ENCODE measurements around the gene ELP6.
"Not testable (repeated sequence)": the region's sequence is repeated elsewhere in the genome, so short reads cannot be mapped to it uniquely, and the experiment has no call there.

Gene ELP6

GRCh38 chr3:47505267-47505666, 8.2 kb downstream of the ELP6 start:
- not testable (repeated sequence) for H2BK5ac ChIP-seq (ENCODE audit: low read depth, low read length, poor library complexity); H3K14ac ChIP-seq (ENCODE audit: low read length); DNase-seq; H3K27ac ChIP-seq (ENCODE audit: low read depth, low read length); H4K91ac ChIP-seq (ENCODE audit: low read depth, low read length); H3K4me1 ChIP-seq (ENCODE audit: control insufficient read depth in 1 of 2, insufficient read depth in 2 of 2, low read length in 2 of 2); H3K4ac ChIP-seq (ENCODE audit: low read depth, low read length); H2BK120ac ChIP-seq (ENCODE audit: insufficient read depth, low read length, poor library complexity); H3K27me3 ChIP-seq (ENCODE audit: insufficient read depth, low read length); H3K4me2 ChIP-seq (ENCODE audit: low read length); H4K12ac ChIP-seq (ENCODE audit: low read depth, low read length); H3K79me2 ChIP-seq (ENCODE audit: control insufficient read depth, insufficient read depth, low read length, poor library complexity); H3K4me3 ChIP-seq (ENCODE audit: low read depth, low read length); H3K18ac ChIP-seq (ENCODE audit: low read length); H3K79me1 ChIP-seq (ENCODE audit: low read length); H3K23ac ChIP-seq (ENCODE audit: low read length); H4K8ac ChIP-seq (ENCODE audit: low read depth, low read length); H2AK5ac ChIP-seq (ENCODE audit: low read length); H2AFZ ChIP-seq (ENCODE audit: insufficient read depth, low read length, poor library complexity); H2BK12ac ChIP-seq (ENCODE audit: low read length); H3K9me3 ChIP-seq (ENCODE audit: insufficient read depth, low read depth, low read length); H3K9ac ChIP-seq (ENCODE audit: low read length)
- WGBS (ENCODE audit: extremely low coverage, insufficient coverage, insufficient read length): no CpG with 5 or more reads among the region's 6 CpGs
- peaks cover 30 to 51% of the 10 kb centered on the region in 2 experiments for H3K36me3 ChIP-seq (ENCODE audit: control insufficient read depth in 1 of 2, insufficient read depth in 2 of 2, low read length in 2 of 2)

DNA sequence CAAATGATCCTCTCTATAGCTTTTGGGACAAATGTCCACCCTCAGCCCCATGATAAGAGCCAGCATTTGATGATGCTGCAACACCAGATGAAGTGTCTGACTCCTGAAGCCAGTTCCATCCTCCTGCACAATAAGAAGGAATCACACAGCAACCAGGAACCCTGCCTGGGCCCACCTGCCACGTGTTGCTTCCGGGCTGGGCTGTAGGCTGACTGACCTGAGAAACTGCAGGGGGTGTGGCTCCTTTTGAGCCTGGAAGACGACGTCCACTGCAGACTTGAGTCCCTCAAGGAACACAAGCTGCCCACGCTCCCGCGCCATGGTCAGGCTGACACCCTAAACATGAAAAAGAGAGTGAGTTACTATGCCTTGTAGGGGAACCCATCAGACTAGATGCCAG, 9.4 kb downstream of the ELP6 start:
- no peaks in the 10 kb centered on the region for H3K9me3 ChIP-seq (ENCODE audit: insufficient read depth, low read depth, low read length)
- peak overlapping the region; percentile 27 for H3K4me3 ChIP-seq (ENCODE audit: low read depth, low read length)
- no peak overlapping the region for H4K12ac ChIP-seq (ENCODE audit: low read depth, low read length)
- no peaks in the 10 kb centered on the region for H3K79me1 ChIP-seq (ENCODE audit: low read length)
- no peaks in the 10 kb centered on the region for H3K4me1 ChIP-seq (ENCODE audit: control insufficient read depth in 1 of 2, insufficient read depth in 2 of 2, low read length in 2 of 2)
- DNase-seq: no peak
- WGBS (ENCODE audit: extremely low coverage, insufficient coverage, insufficient read length): no CpG with 5 or more reads among the region's 7 CpGs
- no peak overlapping the region for H4K91ac ChIP-seq (ENCODE audit: low read depth, low read length)
- no peaks in the 10 kb centered on the region for H3K27me3 ChIP-seq (ENCODE audit: insufficient read depth, low read length)
- no peak overlapping the region for H3K27ac ChIP-seq (ENCODE audit: low read depth, low read length)
- H3K4ac ChIP-seq (ENCODE audit: low read depth, low read length): no peak overlapping the region
- peaks cover 31 to 45% of the 10 kb centered on the region in 2 experiments for H3K36me3 ChIP-seq (ENCODE audit: control insufficient read depth in 1 of 2, insufficient read depth in 2 of 2, low read length in 2 of 2)
- peak overlapping the region; percentile 11 for H3K9ac ChIP-seq (ENCODE audit: low read length)
- H3K79me2 ChIP-seq (ENCODE audit: control insufficient read depth, insufficient read depth, low read length, poor library complexity): no peaks in the 10 kb centered on the region
- H2BK5ac ChIP-seq (ENCODE audit: low read depth, low read length, poor library complexity): no peak overlapping the region
- no peak overlapping the region for H3K23ac ChIP-seq (ENCODE audit: low read length)
- H2BK12ac ChIP-seq (ENCODE audit: low read length): no peak overlapping the region
- no peak overlapping the region for H3K4me2 ChIP-seq (ENCODE audit: low read length)
- H4K8ac ChIP-seq (ENCODE audit: low read depth, low read length): no peak overlapping the region
- H3K18ac ChIP-seq (ENCODE audit: low read length): no peak overlapping the region
- H3K14ac ChIP-seq (ENCODE audit: low read length): no peak overlapping the region
- no peak overlapping the region for H2AK5ac ChIP-seq (ENCODE audit: low read length)
- H2AFZ ChIP-seq (ENCODE audit: insufficient read depth, low read length, poor library complexity): no peak overlapping the region
- H2BK120ac ChIP-seq (ENCODE audit: insufficient read depth, low read length, poor library complexity): no peak overlapping the region

DNA sequence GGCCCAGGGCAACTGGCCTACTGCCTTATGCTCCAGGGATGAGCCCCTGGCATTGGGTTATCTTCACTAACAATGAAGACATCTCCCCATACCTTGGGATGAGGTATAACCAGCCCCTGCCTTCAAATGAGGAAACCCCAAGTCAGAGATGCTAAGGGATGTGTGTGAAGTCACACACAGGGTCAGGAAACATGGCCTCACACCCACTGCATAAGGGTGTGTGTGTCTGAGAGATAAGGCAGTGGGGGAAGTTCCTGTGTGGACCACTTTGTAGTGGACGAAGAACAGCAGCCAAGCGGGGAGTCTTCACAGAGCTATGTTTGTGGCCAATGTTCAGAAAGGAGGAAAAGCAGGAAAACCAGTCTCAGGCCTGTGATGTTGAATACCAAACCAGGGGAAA, 10.5 kb downstream of the ELP6 start:
- Histone ChIP-seq H4K91ac (ENCODE audit: low read depth, low read length) (no peak overlapping the region), H3K27ac (ENCODE audit: low read depth, low read length) (no peak overlapping the region), H4K12ac (ENCODE audit: low read depth, low read length) (no peak overlapping the region), H3K4me2 (ENCODE audit: low read length) (no peak overlapping the region), H2BK12ac (ENCODE audit: low read length) (no peak overlapping the region), H3K4me1 (ENCODE audit: control insufficient read depth in 1 of 2, insufficient read depth in 2 of 2, low read length in 2 of 2) (no peaks in the 10 kb centered on the region), H2AK5ac (ENCODE audit: low read length) (no peak overlapping the region), H3K4ac (ENCODE audit: low read depth, low read length) (no peak overlapping the region), H3K18ac (ENCODE audit: low read length) (no peak overlapping the region), H3K79me2 (ENCODE audit: control insufficient read depth, insufficient read depth, low read length, poor library complexity) (no peaks in the 10 kb centered on the region), H3K14ac (ENCODE audit: low read length) (no peak overlapping the region), H3K4me3 (ENCODE audit: low read depth, low read length) (no peak overlapping the region), H2BK5ac (ENCODE audit: low read depth, low read length, poor library complexity) (no peak overlapping the region), H2AFZ (ENCODE audit: insufficient read depth, low read length, poor library complexity) (no peak overlapping the region), H3K27me3 (ENCODE audit: insufficient read depth, low read length) (no peaks in the 10 kb centered on the region), H3K23ac (ENCODE audit: low read length) (no peak overlapping the region), H3K9ac (ENCODE audit: low read length) (no peak overlapping the region), H3K79me1 (ENCODE audit: low read length) (no peaks in the 10 kb centered on the region), H2BK120ac (ENCODE audit: insufficient read depth, low read length, poor library complexity) (no peak overlapping the region), H3K9me3 (ENCODE audit: insufficient read depth, low read depth, low read length) (no peaks in the 10 kb centered on the region), H3K36me3 (ENCODE audit: control insufficient read depth in 1 of 2, insufficient read depth in 2 of 2, low read length in 2 of 2) (peaks cover 38 to 48% of the 10 kb centered on the region in 2 experiments), H4K8ac (ENCODE audit: low read depth, low read length) (no peak overlapping the region)
- no peak for DNase-seq
- no CpG with 5 or more reads among the region's 2 CpGs for WGBS (ENCODE audit: extremely low coverage, insufficient coverage, insufficient read length)

- Histone ChIP-seq H2BK5ac (ENCODE audit: low read depth, low read length, poor library complexity) (no peak overlapping the region), H2BK120ac (ENCODE audit: insufficient read depth, low read length, poor library complexity) (no peak overlapping the region), H3K79me1 (ENCODE audit: low read length) (no peaks in the 10 kb centered on the region), H3K4me1 (ENCODE audit: control insufficient read depth in 1 of 2, insufficient read depth in 2 of 2, low read length in 2 of 2) (no peaks in the 10 kb centered on the region), H3K9me3 (ENCODE audit: insufficient read depth, low read depth, low read length) (peaks cover 2% of the 10 kb centered on the region), H4K91ac (ENCODE audit: low read depth, low read length) (no peak overlapping the region), H3K18ac (ENCODE audit: low read length) (no peak overlapping the region), H3K4me2 (ENCODE audit: low read length) (no peak overlapping the region), H3K9ac (ENCODE audit: low read length) (no peak overlapping the region), H2AFZ (ENCODE audit: insufficient read depth, low read length, poor library complexity) (no peak overlapping the region), H4K12ac (ENCODE audit: low read depth, low read length) (no peak overlapping the region), H4K8ac (ENCODE audit: low read depth, low read length) (no peak overlapping the region), H3K4me3 (ENCODE audit: low read depth, low read length) (no peak overlapping the region), H3K36me3 (ENCODE audit: control insufficient read depth in 1 of 2, insufficient read depth in 2 of 2, low read length in 2 of 2) (peaks cover 45 to 46% of the 10 kb centered on the region in 2 experiments), H2AK5ac (ENCODE audit: low read length) (no peak overlapping the region), H3K27ac (ENCODE audit: low read depth, low read length) (no peak overlapping the region), H3K14ac (ENCODE audit: low read length) (no peak overlapping the region), H3K4ac (ENCODE audit: low read depth, low read length) (no peak overlapping the region), H2BK12ac (ENCODE audit: low read length) (no peak overlapping the region), H3K79me2 (ENCODE audit: control insufficient read depth, insufficient read depth, low read length, poor library complexity) (no peaks in the 10 kb centered on the region), H3K23ac (ENCODE audit: low read length) (no peak overlapping the region), H3K27me3 (ENCODE audit: insufficient read depth, low read length) (no peaks in the 10 kb centered on the region)
- DNase-seq: no peak
These were observed 16.6 kb downstream of the ELP6 start for GRCh38 chr3:47496892-47497291.
